ENCODE data around the gene CPNE4. TPM values are rescaled to one million over a fixed set of nuclear protein-coding genes. Genes with fewer than 3 reads are reported as not detected.

The CPNE4 gene
- total and polyA plus RNA-seq, 2 donors (not counting 3 experiments of a cell fraction or from before 2014, with no cell fraction given) = not detected

DNA sequence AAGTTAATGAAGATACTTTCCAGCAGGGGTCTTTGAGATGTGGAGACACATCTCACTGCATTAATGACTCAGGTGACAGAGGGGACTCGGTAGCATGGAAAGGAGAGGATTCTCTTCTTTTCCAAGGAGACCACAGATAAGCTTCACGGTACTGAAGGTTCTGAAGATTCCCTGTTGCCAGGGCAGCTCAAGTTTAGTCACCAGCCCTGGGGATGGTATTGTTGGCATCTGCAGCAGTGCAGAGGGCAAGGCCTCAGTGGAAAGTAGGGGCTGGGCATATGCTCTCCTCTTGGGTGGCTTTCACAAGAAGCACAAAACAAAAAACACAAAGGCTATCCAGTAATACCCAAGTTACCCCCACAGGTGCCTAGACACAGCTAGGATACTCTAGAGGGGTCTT, 494.0 kb downstream of the CPNE4 start:
- intact Hi-C loops (cut with micrococcal nuclease) = no loop called here

GRCh38 chr3:131540143-131540542, 494.7 kb downstream of the CPNE4 start:
- Histone ChIP-seq H3K4me2 (ENCODE audit: insufficient read depth, low read length) (no peak overlapping the region), H3K4me3 (replicated peaks in 1 of 3; ENCODE audit: insufficient read depth in 1 of 3, low read depth in 1 of 3, low read length in 3 of 3) (no peak overlapping the region), H4K20me1 (replicated peaks; ENCODE audit: control insufficient read depth, extremely low read depth, insufficient read depth, low read length) (no peaks in the 10 kb centered on the region), H3K27me3 (ENCODE audit: control insufficient read depth in 2 of 2, insufficient read depth in 2 of 2, low read length in 2 of 2) (peaks cover 0 to 2% of the 10 kb centered on the region in 2 experiments), H3K79me2 (ENCODE audit: control insufficient read depth, insufficient read depth, low read length) (no peaks in the 10 kb centered on the region), H3K36me3 (ENCODE audit: control insufficient read depth in 2 of 2, extremely low read depth in 1 of 2, insufficient read depth in 2 of 2, low read length in 2 of 2) (no peaks in the 10 kb centered on the region), H3K27ac (ENCODE audit: insufficient read depth, low read depth, low read length) (no peak overlapping the region), H3K4me1 (ENCODE audit: control insufficient read depth, extremely low read depth, insufficient read depth, low read length) (peaks cover 5% of the 10 kb centered on the region), H3K9ac (replicated peaks; ENCODE audit: extremely low read depth, insufficient read depth, low read length) (no peak overlapping the region), H3K9me3 (replicated peaks; ENCODE audit: control insufficient read depth, insufficient read depth, low read length) (no peaks in the 10 kb centered on the region), H2AFZ (ENCODE audit: low read depth, low read length) (no peak overlapping the region), H3K9me1 (replicated peaks; ENCODE audit: control insufficient read depth, extremely low read depth, insufficient read depth, low read length) (no peaks in the 10 kb centered on the region)
- BruUV-seq (replicated peaks) = no TSS peak
- TF ChIP-seq MYC (IDR thresholded peaks at IDR 0.05; ENCODE audit: low read depth, low read length) = no peak
- TF ChIP-seq JUN (IDR thresholded peaks at IDR 0.05; ENCODE audit: borderline replicate concordance, insufficient read depth, insufficient read length, low read depth) = no peak
- TF ChIP-seq, protein P1, sequence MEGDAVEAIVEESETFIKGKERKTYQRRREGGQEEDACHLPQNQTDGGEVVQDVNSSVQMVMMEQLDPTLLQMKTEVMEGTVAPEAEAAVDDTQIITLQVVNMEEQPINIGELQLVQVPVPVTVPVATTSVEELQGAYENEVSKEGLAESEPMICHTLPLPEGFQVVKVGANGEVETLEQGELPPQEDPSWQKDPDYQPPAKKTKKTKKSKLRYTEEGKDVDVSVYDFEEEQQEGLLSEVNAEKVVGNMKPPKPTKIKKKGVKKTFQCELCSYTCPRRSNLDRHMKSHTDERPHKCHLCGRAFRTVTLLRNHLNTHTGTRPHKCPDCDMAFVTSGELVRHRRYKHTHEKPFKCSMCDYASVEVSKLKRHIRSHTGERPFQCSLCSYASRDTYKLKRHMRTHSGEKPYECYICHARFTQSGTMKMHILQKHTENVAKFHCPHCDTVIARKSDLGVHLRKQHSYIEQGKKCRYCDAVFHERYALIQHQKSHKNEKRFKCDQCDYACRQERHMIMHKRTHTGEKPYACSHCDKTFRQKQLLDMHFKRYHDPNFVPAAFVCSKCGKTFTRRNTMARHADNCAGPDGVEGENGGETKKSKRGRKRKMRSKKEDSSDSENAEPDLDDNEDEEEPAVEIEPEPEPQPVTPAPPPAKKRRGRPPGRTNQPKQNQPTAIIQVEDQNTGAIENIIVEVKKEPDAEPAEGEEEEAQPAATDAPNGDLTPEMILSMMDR (IDR thresholded peaks at IDR 0.05; ENCODE audit: extremely low read depth in 1 of 2, insufficient read depth in 1 of 2, low read depth in 1 of 2, low read length in 2 of 2) = no peak
- TF ChIP-seq EZH2 (IDR thresholded peaks at IDR 0.05; ENCODE audit: borderline replicate concordance, low read depth, low read length, severe bottlenecking) = no peak
- no peak for TF ChIP-seq GATA2 (IDR thresholded peaks at IDR 0.05; ENCODE audit: insufficient read depth, insufficient read length, low read depth, low read length)
- no peak for TF ChIP-seq POLR2A (IDR thresholded peaks at IDR 0.05; ENCODE audit: low read depth, low read length)
- no peak for TF ChIP-seq MAX (IDR thresholded peaks at IDR 0.05; ENCODE audit: insufficient read depth, insufficient read length)
- no peak for TF ChIP-seq POLR2AphosphoS5 (IDR thresholded peaks at IDR 0.05; ENCODE audit: insufficient read depth, low read depth, low read length)
- no peak for TF ChIP-seq FOS (IDR thresholded peaks at IDR 0.05; ENCODE audit: borderline replicate concordance, insufficient read depth, low read length)
- FAIRE-seq (no peak), DNase-seq (ENCODE audit: low read depth, low spot score) (no peak)
- dilution Hi-C loops (cut with MboI; ENCODE audit: extremely low pct_ligation_motif_present, low sequenced_read_pairs) (no loop called here), intact Hi-C loops (cut with micrococcal nuclease) (no loop called here)
- ChIA-PET POLR2A (no interaction called here), CTCF (interaction anchor here (1.6 to 1.8 kb wide), 2 partner anchors 9 to 13 kb away, joined by 5 to 7 read pairs; no protein-coding TSS in a partner anchor)

More for the DNA sequence above, 494.0 kb downstream of the CPNE4 start:
- no peaks in the 10 kb centered on the region for H3K9me3 ChIP-seq (replicated peaks; ENCODE audit: control insufficient read depth, insufficient read depth, low read length)
- no peaks in the 10 kb centered on the region for H3K36me3 ChIP-seq (ENCODE audit: control insufficient read depth in 2 of 2, extremely low read depth in 1 of 2, insufficient read depth in 2 of 2, low read length in 2 of 2)
- no TSS peak for BruUV-seq (replicated peaks)
- H3K4me2 ChIP-seq (ENCODE audit: insufficient read depth, low read length) = no peak overlapping the region
- dilution Hi-C loops (cut with MboI; ENCODE audit: extremely low pct_ligation_motif_present, low sequenced_read_pairs) = no loop called here
- ChIA-PET CTCF (interaction anchor here (1.6 to 1.8 kb wide), 2 partner anchors 9 to 14 kb away, joined by 5 to 7 read pairs; no protein-coding TSS in a partner anchor), POLR2A (no interaction called here)
- DNase-seq (ENCODE audit: low read depth, low spot score) (no peak), FAIRE-seq (no peak)
- no peak for TF ChIP-seq JUN (IDR thresholded peaks at IDR 0.05; ENCODE audit: borderline replicate concordance, insufficient read depth, insufficient read length, low read depth)
- no peak overlapping the region for H3K9ac ChIP-seq (replicated peaks; ENCODE audit: extremely low read depth, insufficient read depth, low read length)
- no peak overlapping the region for H3K4me3 ChIP-seq (replicated peaks in 1 of 3; ENCODE audit: insufficient read depth in 1 of 3, low read depth in 1 of 3, low read length in 3 of 3)
- H2AFZ ChIP-seq (ENCODE audit: low read depth, low read length) = no peak overlapping the region
- H3K79me2 ChIP-seq (ENCODE audit: control insufficient read depth, insufficient read depth, low read length) = no peaks in the 10 kb centered on the region
- H3K4me1 ChIP-seq (ENCODE audit: control insufficient read depth, extremely low read depth, insufficient read depth, low read length) = peaks cover 5% of the 10 kb centered on the region
- no peaks in the 10 kb centered on the region for H4K20me1 ChIP-seq (replicated peaks; ENCODE audit: control insufficient read depth, extremely low read depth, insufficient read depth, low read length)
- H3K27ac ChIP-seq (ENCODE audit: insufficient read depth, low read depth, low read length) = no peak overlapping the region
- peaks cover 0 to 2% of the 10 kb centered on the region in 2 experiments for H3K27me3 ChIP-seq (ENCODE audit: control insufficient read depth in 2 of 2, insufficient read depth in 2 of 2, low read length in 2 of 2)
- H3K9me1 ChIP-seq (replicated peaks; ENCODE audit: control insufficient read depth, extremely low read depth, insufficient read depth, low read length) = no peaks in the 10 kb centered on the region

Data from endothelial cell of umbilical vein (primary cell).